Astrocyte of the cerebellum (primary cell): Measurements from ENCODE around the gene FREM1.

Experiments used
- DNase-seq: peaks from one replicate; pipeline ENCODE4 v3.0.0-alpha.2; 2011; ENCODE audit warnings: low read depth
- H3K4me3 ChIP-seq: 2 replicates; pipeline ENCODE4 v1.5.1; 2011; ENCODE audit warnings: mild to moderate bottlenecking, low read depth, low read length, moderate library complexity
- CTCF ChIP-seq: IDR thresholded peaks from 2 replicates; pipeline ENCODE4 v1.5.1; 2012; ENCODE audit warnings: low read length, low read depth, moderate library complexity, mild to moderate bottlenecking; ENCODE audit errors: missing control alignments
- in situ Hi-C: cut with HindIII; loops from 2 replicates; pipeline ENCODE4 v1.10.0; 2017; ENCODE audit warnings: low sequenced_read_pairs

Gene FREM1

GRCh38 chr9:14813336-14814248 is 96.6 kb downstream of the FREM1 start:
- in situ Hi-C loops, result no loop called here
- no peak overlapping the region for H3K4me3 ChIP-seq
- DNase-seq, result no peak
- no peak for TF ChIP-seq CTCF

GRCh38 chr9:14812806-14813205 is 97.4 kb downstream of the FREM1 start:
- in situ Hi-C loops, result no loop called here
- no peak for TF ChIP-seq CTCF
- no peak for DNase-seq
- no peak overlapping the region for H3K4me3 ChIP-seq

DNA sequence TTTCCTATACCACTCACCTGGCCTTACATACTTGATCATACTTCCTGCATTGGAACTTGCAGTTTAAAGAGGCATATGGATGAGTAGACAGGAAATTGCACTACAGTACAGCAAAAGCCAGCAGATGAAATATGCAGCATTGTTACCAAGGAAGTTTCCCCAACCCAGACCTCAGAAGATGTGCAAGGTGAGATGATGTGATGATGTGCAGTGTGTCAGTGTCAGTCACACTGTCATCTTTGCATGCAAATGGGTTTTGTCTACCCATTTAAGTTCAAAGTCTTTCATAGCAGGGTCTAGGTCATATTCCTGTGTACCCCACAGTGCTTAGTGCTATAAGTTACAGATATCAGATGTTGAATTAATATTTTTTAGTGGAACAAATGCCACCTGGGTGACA is 98.4 kb downstream of the FREM1 start:
- no peak overlapping the region for H3K4me3 ChIP-seq
- DNase-seq, result no peak
- in situ Hi-C loops, result no loop called here
- TF ChIP-seq CTCF, result no peak

DNA sequence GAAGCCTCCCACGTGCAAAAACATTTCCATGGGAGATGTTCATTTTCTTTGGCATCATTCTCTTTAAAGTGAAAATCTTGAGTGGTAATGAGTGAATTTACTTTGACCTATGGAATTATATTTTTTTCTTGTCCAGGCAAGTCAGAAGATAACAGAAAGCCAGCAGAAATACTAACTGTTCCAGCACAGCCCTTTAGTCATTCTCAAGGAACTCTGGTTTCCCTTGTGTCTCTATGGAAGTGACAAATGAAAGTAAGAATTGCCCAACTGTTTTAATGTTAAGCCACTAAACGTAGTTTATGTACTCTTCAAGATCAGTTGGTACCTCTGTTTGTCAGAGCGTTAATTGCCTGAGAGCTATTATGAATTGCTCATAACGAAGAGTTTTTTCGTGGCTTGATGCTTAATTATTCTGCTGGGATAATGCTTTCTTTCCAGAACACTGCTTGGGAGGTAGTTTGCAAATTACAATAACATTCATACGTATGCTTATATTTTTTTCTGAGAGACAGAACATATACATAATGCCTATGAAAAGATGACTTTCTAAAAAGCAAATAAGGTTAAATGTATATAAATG is 103.2 kb downstream of the FREM1 start:
- no peak for DNase-seq
- no peak for TF ChIP-seq CTCF
- no peak overlapping the region for H3K4me3 ChIP-seq
- in situ Hi-C loops, result no loop called here

- DNase-seq, result no peak
- no peak overlapping the region for H3K4me3 ChIP-seq
- no peak for TF ChIP-seq CTCF
- in situ Hi-C loops, result no loop called here
These were observed 111.2 kb downstream of the FREM1 start for GRCh38 chr9:14799030-14799429.

DNA sequence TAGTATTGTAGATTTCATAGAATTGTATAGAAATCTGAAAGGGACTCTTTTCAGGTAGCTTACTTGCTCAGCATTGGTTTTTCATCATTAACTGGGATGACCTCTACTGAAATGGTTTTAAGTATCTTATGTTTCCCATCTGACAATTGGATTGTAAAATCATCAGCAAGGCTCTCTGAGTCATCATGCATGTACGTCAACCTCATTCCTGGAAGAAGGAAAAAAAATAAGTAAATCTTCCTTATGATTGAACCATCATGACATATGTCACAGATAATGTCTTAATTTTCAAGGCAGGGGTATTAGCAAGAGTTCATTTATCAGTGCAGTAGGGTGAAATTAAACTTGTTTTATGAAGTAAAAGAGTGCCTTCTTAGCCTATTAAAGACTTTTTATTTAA is 112.8 kb downstream of the FREM1 start:
- no peak for TF ChIP-seq CTCF
- no peak for DNase-seq

More for the DNA sequence above, 112.8 kb downstream of the FREM1 start:
- in situ Hi-C loops, result no loop called here
- H3K4me3 ChIP-seq, result no peak overlapping the region
